Measurements from ENCODE around the gene APOB.

DNA sequence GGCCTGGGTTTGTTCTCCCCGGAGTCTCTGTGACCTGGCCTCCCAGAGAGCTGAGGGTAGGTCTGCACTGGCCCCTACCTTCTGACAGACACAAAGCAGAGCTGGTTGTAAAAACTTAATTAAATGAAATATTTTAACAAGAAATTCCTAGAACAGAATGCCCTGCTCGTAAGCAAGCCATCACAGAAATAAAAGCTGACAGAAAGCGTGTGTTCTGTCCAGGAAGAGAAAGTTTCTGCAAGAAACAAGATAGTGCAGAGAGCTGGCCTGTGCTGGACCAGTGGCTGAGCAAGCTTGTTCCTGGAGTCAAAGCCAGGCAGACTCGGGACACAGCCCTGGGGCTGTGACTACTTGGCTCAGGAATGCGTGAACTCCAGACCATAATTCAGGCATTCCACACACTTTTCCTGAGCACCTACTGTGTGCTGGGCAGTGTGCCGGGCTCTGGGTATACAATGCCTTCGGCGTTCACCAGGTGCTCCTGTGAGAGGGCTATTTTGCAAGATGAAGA, 51.6 kb downstream of the APOB start:
- TF ChIP-seq RAD21 (CRISPR knock-in tag; IDR thresholded peaks at IDR 0.05) = no peak
- TF ChIP-seq, protein P1, sequence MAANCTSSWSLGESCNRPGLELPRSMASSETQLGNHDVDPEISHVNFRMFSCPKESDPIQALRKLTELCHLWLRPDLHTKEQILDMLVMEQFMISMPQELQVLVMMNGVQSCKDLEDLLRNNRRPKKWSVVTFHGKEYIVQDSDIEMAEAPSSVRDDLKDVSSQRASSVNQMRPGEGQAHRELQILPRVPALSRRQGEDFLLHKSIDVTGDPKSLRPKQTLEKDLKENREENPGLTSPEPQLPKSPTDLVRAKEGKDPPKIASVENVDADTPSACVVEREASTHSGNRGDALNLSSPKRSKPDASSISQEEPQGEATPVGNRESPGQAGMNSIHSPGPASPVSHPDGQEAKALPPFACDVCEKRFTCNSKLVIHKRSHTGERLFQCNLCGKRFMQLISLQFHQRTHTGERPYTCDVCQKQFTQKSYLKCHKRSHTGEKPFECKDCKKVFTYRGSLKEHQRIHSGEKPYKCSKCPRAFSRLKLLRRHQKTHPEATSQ (CRISPR knock-in tag; IDR thresholded peaks at IDR 0.05; ENCODE audit: borderline replicate concordance) = no peak
- TF ChIP-seq ZNF230 (CRISPR knock-in tag; IDR thresholded peaks at IDR 0.05) = no peak
- TF ChIP-seq POLR2AphosphoS5 (IDR thresholded peaks at IDR 0.05; ENCODE audit: low read depth, low read length) = no peak
- TF ChIP-seq, protein P2, sequence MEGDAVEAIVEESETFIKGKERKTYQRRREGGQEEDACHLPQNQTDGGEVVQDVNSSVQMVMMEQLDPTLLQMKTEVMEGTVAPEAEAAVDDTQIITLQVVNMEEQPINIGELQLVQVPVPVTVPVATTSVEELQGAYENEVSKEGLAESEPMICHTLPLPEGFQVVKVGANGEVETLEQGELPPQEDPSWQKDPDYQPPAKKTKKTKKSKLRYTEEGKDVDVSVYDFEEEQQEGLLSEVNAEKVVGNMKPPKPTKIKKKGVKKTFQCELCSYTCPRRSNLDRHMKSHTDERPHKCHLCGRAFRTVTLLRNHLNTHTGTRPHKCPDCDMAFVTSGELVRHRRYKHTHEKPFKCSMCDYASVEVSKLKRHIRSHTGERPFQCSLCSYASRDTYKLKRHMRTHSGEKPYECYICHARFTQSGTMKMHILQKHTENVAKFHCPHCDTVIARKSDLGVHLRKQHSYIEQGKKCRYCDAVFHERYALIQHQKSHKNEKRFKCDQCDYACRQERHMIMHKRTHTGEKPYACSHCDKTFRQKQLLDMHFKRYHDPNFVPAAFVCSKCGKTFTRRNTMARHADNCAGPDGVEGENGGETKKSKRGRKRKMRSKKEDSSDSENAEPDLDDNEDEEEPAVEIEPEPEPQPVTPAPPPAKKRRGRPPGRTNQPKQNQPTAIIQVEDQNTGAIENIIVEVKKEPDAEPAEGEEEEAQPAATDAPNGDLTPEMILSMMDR (CRISPR knock-in tag; IDR thresholded peaks at IDR 0.05) = no peak

Data from HepG2 (cell line).